Activated naive CD4-positive, alpha-beta T cell treated with anti-CD3 and anti-CD28 coated beads for 36 hours (primary cell): Measurements from ENCODE around the gene CBY2. TPM values are rescaled to one million over a fixed set of nuclear protein-coding genes. Genes with fewer than 3 reads are reported as not detected.
"Not testable (repeated sequence)": the region's sequence is repeated elsewhere in the genome, so short reads cannot be mapped to it uniquely, and the experiment has no call there.

Experiments
- CTCF ChIA-PET: fragments of 350-600 bp; sonication (Branson Sonifier 250); formaldehyde crosslinking; loops from one replicate; lab custom pipeline; 2021; ENCODE audit warnings: antibody characterized with exemption; lab: Charles Lee
- DNase-seq: peaks from one replicate; pipeline ENCODE4 v3.0.0-alpha.2; 2020
- H3K27ac Mint-ChIP-seq: one replicate; pipeline ENCODE4 v1.8.0; 2021; ENCODE audit warnings: mild to moderate bottlenecking, mixed read lengths
- H3K27me3 Mint-ChIP-seq: one replicate; pipeline ENCODE4 v1.8.0; 2021; ENCODE audit warnings: low read depth, mixed read lengths
- H3K36me3 Mint-ChIP-seq: one replicate; pipeline ENCODE4 v1.8.0; 2021; ENCODE audit warnings: low read depth, mixed read lengths
- H3K4me1 Mint-ChIP-seq: one replicate; pipeline ENCODE4 v1.8.0; 2021; ENCODE audit warnings: low read depth, mixed read lengths
- H3K4me3 Mint-ChIP-seq: one replicate; pipeline ENCODE4 v1.8.0; 2021; ENCODE audit warnings: mild to moderate bottlenecking, moderate library complexity, mixed read lengths
- H3K9me3 Mint-ChIP-seq: one replicate; pipeline ENCODE4 v1.8.0; 2021; ENCODE audit warnings: mixed read lengths
- intact Hi-C: fragments of 100-400 bp; cut with micrococcal nuclease; formaldehyde crosslinking; loops from one replicate; pipeline ENCODE4 v1.15.1; 2023
- total RNA-seq, 2 experiments: library from RNA; stranded (reverse); gene quantifications; one replicate each; pipeline ENCODE4 v1.2.3, GENCODE V29; 2021

CBY2 gene
- not detected for total RNA-seq

GRCh38 chr13:45702088-45702487 lies at the start of gene CBY2:
Gene CBY2 (plus strand): TSS chr13:45702320. CDS start chr13:45702391, 71 bp downstream.
- H3K4me1 Mint-ChIP-seq = peaks cover 17% of the 10 kb centered on the region
- H3K4me3 Mint-ChIP-seq = no peak within 1 kb of the TSS
- intact Hi-C loops = no loop called here
- CTCF ChIA-PET = interaction anchor here (1.6 kb wide), 1 partner anchor 8 kb away, joined by 4 read pairs; no protein-coding TSS in a partner anchor
- H3K27ac Mint-ChIP-seq = peak within 1 kb of the TSS; percentile 68
- DNase-seq = no peak
- H3K9me3 Mint-ChIP-seq = no peaks in the 10 kb centered on the region
- H3K36me3 Mint-ChIP-seq = no peaks in the 10 kb centered on the region
- no peaks in the 10 kb centered on the region for H3K27me3 Mint-ChIP-seq

- CTCF ChIA-PET = no interaction called here
These were observed 47.3 kb upstream of the CBY2 start for GRCh38 chr13:45654633-45655349.

GRCh38 chr13:45658586-45659235 lies 43.4 kb upstream of the CBY2 start:
- H3K4me1 Mint-ChIP-seq = peaks cover 4% of the 10 kb centered on the region
- intact Hi-C loops = no loop called here
- H3K27ac Mint-ChIP-seq = no peak overlapping the region
- CTCF ChIA-PET = no interaction called here
- H3K4me3 Mint-ChIP-seq = no peak overlapping the region
- H3K36me3 Mint-ChIP-seq = no peaks in the 10 kb centered on the region
- no peaks in the 10 kb centered on the region for H3K27me3 Mint-ChIP-seq
- peaks cover 3% of the 10 kb centered on the region for H3K9me3 Mint-ChIP-seq
- DNase-seq = no peak

More at GRCh38 chr13:45654633-45655349, 47.3 kb upstream of the CBY2 start:
- Mint-ChIP-seq H3K27me3 (peaks cover 3% of the 10 kb centered on the region), H3K4me1 (no peaks in the 10 kb centered on the region), H3K36me3 (no peaks in the 10 kb centered on the region), H3K4me3 (no peak overlapping the region), H3K9me3 (peaks cover 4% of the 10 kb centered on the region), H3K27ac (no peak overlapping the region)
- no peak for DNase-seq
- intact Hi-C loops = no loop called here

- no peaks in the 10 kb centered on the region for H3K27me3 Mint-ChIP-seq
- CTCF ChIA-PET = no interaction called here
These were observed 42.6 kb upstream of the CBY2 start for GRCh38 chr13:45659536-45659935.

GRCh38 chr13:45660458-45660857 lies 41.7 kb upstream of the CBY2 start:
- intact Hi-C loops, H3K27me3 Mint-ChIP-seq, H3K36me3 Mint-ChIP-seq: not testable (repeated sequence)

More at GRCh38 chr13:45659536-45659935, 42.6 kb upstream of the CBY2 start:
- H3K36me3 Mint-ChIP-seq = no peaks in the 10 kb centered on the region
- H3K4me3 Mint-ChIP-seq = no peak overlapping the region
- peaks cover 4% of the 10 kb centered on the region for H3K4me1 Mint-ChIP-seq
- H3K9me3 Mint-ChIP-seq = peaks cover 3% of the 10 kb centered on the region
- intact Hi-C loops = no loop called here
- no peak for DNase-seq
- H3K27ac Mint-ChIP-seq = no peak overlapping the region

GRCh38 chr13:45662162-45662561 lies 40.0 kb upstream of the CBY2 start:
- Mint-ChIP-seq H3K4me3 (no peak overlapping the region), H3K4me1 (peaks cover 4% of the 10 kb centered on the region), H3K36me3 (no peaks in the 10 kb centered on the region), H3K27ac (no peak overlapping the region), H3K9me3 (peaks cover 3% of the 10 kb centered on the region), H3K27me3 (no peaks in the 10 kb centered on the region)
- CTCF ChIA-PET = no interaction called here
- intact Hi-C loops = no loop called here
- DNase-seq = no peak

More at GRCh38 chr13:45660458-45660857, 41.7 kb upstream of the CBY2 start:
- DNase-seq = peak; percentile 20
- CTCF ChIA-PET, H3K27ac Mint-ChIP-seq, H3K9me3 Mint-ChIP-seq, H3K4me3 Mint-ChIP-seq, H3K4me1 Mint-ChIP-seq: not testable (repeated sequence)

GRCh38 chr13:45662903-45663302 lies 39.2 kb upstream of the CBY2 start:
- intact Hi-C loops, DNase-seq, H3K27ac Mint-ChIP-seq, H3K4me3 Mint-ChIP-seq, H3K4me1 Mint-ChIP-seq, H3K27me3 Mint-ChIP-seq, H3K9me3 Mint-ChIP-seq, H3K36me3 Mint-ChIP-seq, CTCF ChIA-PET: not testable (repeated sequence)

- H3K4me3 Mint-ChIP-seq, H3K9me3 Mint-ChIP-seq, DNase-seq, CTCF ChIA-PET, H3K27me3 Mint-ChIP-seq, H3K4me1 Mint-ChIP-seq, intact Hi-C loops, H3K27ac Mint-ChIP-seq, H3K36me3 Mint-ChIP-seq: not testable (repeated sequence)
These were observed 32.5 kb upstream of the CBY2 start for GRCh38 chr13:45669626-45670025.

GRCh38 chr13:45670189-45670885 lies 31.8 kb upstream of the CBY2 start:
- CTCF ChIA-PET = interaction anchor here (1.1 kb wide), 1 partner anchor 10 kb away, joined by 3 read pairs; no protein-coding TSS in a partner anchor
- H3K36me3 Mint-ChIP-seq = no peaks in the 10 kb centered on the region

GRCh38 chr13:45674908-45675307 lies 27.2 kb upstream of the CBY2 start:
- no peak overlapping the region for H3K4me3 Mint-ChIP-seq
- H3K27me3 Mint-ChIP-seq = peaks cover 3% of the 10 kb centered on the region
- intact Hi-C loops = no loop called here
- CTCF ChIA-PET = no interaction called here
- H3K9me3 Mint-ChIP-seq = no peaks in the 10 kb centered on the region
- no peak for DNase-seq
- H3K36me3 Mint-ChIP-seq = no peaks in the 10 kb centered on the region
- no peak overlapping the region for H3K27ac Mint-ChIP-seq
- H3K4me1 Mint-ChIP-seq = peaks cover 4% of the 10 kb centered on the region

More at GRCh38 chr13:45670189-45670885, 31.8 kb upstream of the CBY2 start:
- Mint-ChIP-seq H3K27ac (no peak overlapping the region), H3K4me1 (peaks cover 6% of the 10 kb centered on the region), H3K9me3 (peaks cover 3% of the 10 kb centered on the region), H3K27me3 (no peaks in the 10 kb centered on the region), H3K4me3 (no peak overlapping the region)
- intact Hi-C loops = no loop called here
- DNase-seq = no peak

- Mint-ChIP-seq H3K4me3 (no peak overlapping the region), H3K9me3 (no peaks in the 10 kb centered on the region), H3K4me1 (no peaks in the 10 kb centered on the region), H3K27me3 (peaks cover 3% of the 10 kb centered on the region), H3K36me3 (no peaks in the 10 kb centered on the region), H3K27ac (no peak overlapping the region)
- DNase-seq = no peak
- CTCF ChIA-PET = no interaction called here
- intact Hi-C loops = no loop called here
These were observed 23.8 kb upstream of the CBY2 start for GRCh38 chr13:45678282-45678681.

- CTCF ChIA-PET = interaction anchor here (1.9 kb wide), 1 partner anchor 9 kb away, joined by 4 read pairs; no protein-coding TSS in a partner anchor
- Mint-ChIP-seq H3K27ac (no peak overlapping the region), H3K27me3 (peaks cover 3% of the 10 kb centered on the region), H3K4me3 (no peak overlapping the region), H3K4me1 (no peaks in the 10 kb centered on the region), H3K36me3 (no peaks in the 10 kb centered on the region), H3K9me3 (no peaks in the 10 kb centered on the region)
- no peak for DNase-seq
- intact Hi-C loops = no loop called here
These were observed 21.0 kb upstream of the CBY2 start for GRCh38 chr13:45681113-45681512.
